NOMO-1 treated with DMSO at 0.1 percent for 48 hours (cell line): ENCODE results near the gene GIPC1.
A peak's percentile ranks its signal among the peaks of the same experiment; 100 is the strongest.
"Not testable (repeated sequence)": the region's sequence is repeated elsewhere in the genome, so short reads cannot be mapped to it uniquely, and the experiment has no call there.

ENCODE experiments used
- DNase-seq: peaks from one replicate; lab custom pipeline; 2025; ENCODE audit not compliant: unreplicated experiment; lab: John Stamatoyannopoulos, UW

Gene GIPC1

GRCh38 chr19:14519245-14519859, 23.4 kb upstream of the GIPC1 start:
- no peak for DNase-seq

DNA sequence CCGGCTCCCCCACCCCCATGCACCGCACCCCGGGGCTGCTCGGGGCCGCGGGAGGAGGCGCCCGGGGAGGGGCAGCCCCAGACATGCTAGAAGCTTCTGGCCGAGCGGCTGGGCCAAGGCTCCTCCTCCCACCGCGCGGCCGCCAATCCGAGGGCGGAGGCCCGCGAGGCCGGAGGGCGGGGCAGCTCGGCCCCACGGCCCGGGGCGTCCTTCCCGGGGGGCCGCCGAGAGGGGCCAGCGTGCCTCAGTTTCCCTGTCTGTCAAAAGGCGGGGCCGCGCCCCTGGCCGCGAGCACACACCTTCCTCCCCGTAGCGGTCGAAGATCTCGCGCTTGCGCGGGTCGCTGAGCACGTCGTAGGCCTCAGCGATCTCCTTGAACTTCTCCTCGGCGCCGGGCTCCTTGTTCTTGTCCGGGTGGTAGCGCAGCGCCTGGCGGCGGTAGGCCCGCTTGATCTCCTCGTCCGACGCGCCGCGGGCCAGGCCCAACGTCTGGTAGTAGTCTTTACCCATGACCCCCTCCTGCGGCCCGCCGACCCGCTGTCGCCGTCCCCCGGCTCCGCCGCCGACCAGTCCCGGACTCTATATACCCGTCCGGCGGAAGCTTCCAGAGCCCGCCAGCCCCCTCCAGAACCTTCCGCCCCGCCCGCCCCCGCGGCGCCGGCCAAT, 22.0 kb upstream of the GIPC1 start, which contains the start of gene DNAJB1:
DNAJB1 (minus strand) TSS at position 558 of the 666 bp plus-strand sequence; CDS start at position 510, 48 bp downstream.
- peak; percentile 75 for DNase-seq

DNA sequence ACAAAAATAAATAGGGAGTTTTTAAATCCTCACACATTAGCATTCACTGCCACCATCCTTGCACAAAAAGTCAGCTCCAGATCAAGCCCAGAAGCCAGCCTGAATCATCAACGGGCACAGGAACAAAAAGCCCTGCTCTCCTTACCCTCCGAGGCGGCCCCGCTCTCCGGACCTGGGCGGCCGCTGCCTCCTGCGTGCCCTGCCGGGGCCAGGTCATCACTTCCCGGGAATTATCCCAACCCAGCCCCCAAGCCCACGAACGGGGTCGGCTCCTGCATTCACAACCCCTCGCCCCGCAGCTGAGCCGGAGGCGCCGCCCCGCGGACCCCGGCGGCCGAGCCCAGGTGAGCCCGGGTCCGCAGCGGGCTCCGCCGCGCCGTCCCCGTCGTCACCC, 21.5 kb upstream of the GIPC1 start:
- DNase-seq, result no peak

- DNase-seq, result no peak
Observed at GRCh38 chr19:14516746-14517438, 21.0 kb upstream of the GIPC1 start.

DNA sequence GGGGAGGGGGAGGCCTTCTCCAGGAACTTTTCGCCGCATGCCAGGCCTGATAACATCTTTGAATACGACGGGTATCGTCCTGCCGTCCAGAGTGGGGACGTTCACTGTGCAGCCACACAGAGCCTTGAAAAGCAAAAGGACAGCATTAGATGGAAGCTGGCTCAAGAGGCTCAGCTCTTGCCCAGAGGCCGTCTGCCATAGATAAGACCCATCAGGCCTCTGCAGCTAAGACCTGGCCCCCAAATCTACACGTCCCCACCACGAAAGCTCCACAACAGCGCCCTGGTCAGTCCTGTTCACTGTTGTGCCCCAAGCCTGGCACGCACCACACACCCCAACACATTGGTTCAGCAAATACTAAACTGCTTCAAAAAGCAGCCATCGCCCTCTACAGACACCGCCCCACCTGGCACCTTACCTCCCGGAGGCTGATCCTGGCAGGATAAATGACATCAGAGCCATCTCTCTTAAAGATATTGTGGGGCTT, 20.2 kb upstream of the GIPC1 start:
- DNase-seq, result no peak

DNA sequence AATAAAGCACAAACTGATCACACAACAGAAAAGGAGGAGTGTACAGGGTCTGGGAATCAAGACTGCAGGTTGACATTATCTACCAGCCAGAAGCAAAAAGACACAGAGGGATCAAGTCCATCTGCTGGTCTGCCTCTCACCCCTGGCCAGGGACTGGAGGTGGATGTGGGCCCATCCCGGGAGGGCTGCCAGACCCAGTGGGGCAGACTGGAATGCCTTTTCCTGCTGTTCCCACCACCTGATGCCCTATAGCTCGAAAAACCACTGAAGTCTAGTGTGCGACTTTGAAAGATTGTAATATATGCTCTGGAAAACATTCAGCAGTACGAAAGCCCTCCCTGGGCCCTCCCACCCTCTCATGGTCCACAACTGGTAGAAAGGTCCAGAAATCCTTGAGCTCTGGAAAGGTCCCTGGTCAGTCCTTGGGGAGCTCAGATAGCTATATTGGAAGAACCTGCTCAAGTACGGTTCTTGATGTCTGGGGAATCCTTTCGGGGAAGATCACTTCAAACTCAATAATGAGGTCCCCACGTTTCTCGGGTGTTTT, 19.6 kb upstream of the GIPC1 start:
- DNase-seq, result no peak

DNA sequence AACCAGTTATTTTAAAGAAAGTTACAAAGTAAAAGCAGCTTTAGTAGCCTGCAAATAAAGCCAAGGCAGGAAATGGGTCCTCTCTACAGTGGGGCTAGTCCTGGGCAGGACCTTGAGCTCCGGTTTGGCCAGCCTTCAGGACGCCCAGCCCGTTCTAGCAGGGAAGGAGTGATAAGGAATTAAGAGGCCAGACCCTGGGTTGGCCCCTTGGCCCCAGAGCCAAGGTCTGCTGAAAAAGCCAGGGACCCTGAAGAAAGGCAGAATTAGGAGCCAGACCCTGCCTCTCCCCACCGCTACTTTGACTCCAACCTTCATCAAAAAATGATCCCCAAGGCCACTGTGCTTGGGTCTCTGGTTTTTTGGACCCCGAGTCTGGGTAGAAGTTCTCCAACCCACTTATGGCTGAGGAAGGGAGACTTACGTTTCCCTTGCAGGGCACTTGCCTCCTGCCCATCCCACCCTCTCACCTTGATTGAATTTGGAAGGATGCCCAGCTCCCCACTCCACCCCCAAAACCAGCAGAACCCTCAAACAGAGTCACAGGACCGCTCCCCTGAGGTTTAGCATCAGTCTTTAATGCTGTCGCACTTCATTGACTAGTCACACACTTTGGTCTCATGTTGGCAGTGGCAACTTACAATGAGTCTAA, 18.4 kb upstream of the GIPC1 start:
- DNase-seq, result no peak

- DNase-seq, result no peak
Observed at GRCh38 chr19:14512406-14512961, 16.6 kb upstream of the GIPC1 start.

DNA sequence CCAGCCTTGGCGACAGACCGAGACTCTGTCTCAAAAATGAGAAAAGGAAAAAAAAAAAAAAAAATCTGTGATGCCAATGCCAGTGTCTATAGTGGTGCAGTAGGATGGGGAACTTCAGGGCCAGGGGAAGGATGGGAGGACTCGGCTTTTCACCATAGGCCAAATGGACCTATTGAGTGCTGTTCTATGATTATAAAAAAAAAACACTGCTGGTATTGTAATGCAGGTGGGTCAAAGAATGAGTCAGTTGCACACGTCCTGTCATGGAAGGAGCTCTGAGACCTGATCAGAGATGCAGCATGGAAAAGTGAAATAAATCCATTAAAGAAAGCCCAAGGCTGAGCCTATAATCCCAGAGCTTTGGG, 15.3 kb upstream of the GIPC1 start:
- no peak for DNase-seq

- peak; percentile 68 for DNase-seq
Observed at GRCh38 chr19:14510311-14511228, 14.6 kb upstream of the GIPC1 start.

DNA sequence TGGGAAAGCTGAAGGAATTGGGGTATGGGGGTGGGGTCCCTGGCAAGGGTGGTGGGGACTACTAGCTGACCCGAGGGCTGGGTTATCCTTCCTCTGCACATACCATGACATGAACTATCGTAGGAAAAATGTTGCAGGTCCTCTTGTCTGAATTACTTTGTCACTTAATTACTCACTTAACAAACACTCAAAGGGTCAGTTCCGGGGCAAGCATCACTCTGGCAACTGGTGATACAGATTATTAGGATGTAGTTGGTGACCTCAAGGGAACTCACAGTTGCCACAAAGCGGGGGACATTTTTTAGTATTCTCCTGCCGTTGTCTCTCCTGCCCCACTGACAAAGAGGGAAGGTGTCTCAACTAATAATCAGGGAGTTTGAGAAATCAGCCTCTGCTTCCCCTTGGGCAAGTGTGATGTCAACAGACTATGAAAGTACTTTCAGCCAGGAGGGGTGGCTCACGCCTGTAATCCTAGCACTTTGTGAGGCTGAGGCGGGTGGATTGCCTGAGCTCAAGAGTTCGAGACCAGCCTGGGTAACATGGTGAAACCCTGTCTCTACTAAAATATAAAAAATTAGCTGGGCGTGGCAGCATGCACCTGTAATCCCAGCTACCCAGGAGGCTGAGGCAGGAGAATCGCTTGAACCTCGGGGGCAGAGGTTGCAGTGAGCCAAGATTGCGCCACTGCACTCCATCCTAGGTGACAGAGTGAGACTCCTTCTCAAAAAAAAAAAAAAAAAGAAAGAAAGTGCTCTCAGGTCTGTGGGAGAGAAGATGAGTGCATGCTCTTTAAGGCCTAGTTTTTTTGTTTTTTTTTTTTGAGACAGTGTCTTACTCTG, 12.0 kb upstream of the GIPC1 start:
- peak; percentile 79 for DNase-seq

GRCh38 chr19:14505488-14506239, 9.7 kb upstream of the GIPC1 start:
- DNase-seq, result peak; percentile 25

GRCh38 chr19:14504575-14504974, 8.6 kb upstream of the GIPC1 start:
- not testable (repeated sequence) for DNase-seq

DNA sequence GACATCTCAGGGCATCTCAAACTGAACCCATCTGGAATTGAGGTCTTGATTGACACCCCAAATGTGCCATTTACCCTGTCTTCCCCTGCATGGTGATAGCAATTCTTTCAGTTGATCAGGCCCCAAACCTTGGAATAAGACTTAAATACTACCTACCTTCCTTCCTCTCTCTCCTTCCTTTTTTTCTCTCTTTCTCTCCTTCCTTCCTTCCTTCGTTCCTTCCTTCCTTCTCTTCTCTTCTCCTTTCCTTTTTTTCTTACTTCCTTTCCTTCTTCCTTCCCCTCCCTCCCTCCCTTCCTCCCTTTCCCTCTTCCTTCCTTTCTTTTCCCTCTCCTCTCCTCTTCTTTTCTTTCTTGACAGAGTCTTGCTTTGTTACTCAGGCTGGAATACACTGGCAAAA, 7.4 kb upstream of the GIPC1 start:
- no peak for DNase-seq

GRCh38 chr19:14502334-14503092, 6.6 kb upstream of the GIPC1 start:
- DNase-seq, result no peak

GRCh38 chr19:14497228-14497921, 1.4 kb upstream of the GIPC1 start:
- DNase-seq, result no peak

DNA sequence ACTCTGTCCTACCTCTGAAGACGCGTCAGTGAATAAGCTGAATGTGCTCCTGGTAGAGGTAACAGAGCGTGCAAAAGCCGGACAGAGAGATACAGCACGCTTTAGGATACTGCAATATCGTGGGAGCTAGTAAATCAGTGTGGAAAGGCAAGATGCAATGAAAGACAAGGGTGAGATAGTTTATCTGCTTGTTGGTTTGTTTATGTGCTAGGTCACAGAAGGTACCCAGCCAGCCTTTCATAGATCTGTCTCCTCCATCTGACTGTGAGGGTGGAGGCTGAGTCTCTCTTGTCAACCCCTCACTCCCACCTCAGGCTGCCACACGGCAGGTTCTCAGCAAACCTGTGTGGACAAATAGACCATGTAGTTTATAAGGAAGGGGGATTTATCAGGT, 904 bp upstream of the GIPC1 start:
- no peak for DNase-seq
